Gastrocnemius medialis (tissue), 4 donors: ENCODE data around the gene RPS6KA2. TPM values are rescaled to one million over a fixed set of nuclear protein-coding genes. Genes with fewer than 3 reads are reported as not detected.

Experiments used
- ATAC-seq, 2 donors: fragments of 150-250 bp; one replicate each; pipeline ENCODE4 v1.9.1; 2016
- DNase-seq, 2 donors: peaks; one replicate each; pipeline ENCODE4 v3.0.0-alpha.2; 2019
- H3K27ac ChIP-seq, 4 donors: fragments of 200-600 bp; sonication (generic); 1 replicate in 1 of 4; 2 replicates in 3 of 4; pipeline ENCODE4 v1.5.1; 2016 to 2018; ENCODE audit warnings: mild to moderate bottlenecking in 2 of 4, moderate library complexity in 1 of 4
- H3K27me3 ChIP-seq, 3 donors: fragments of 200-600 bp; sonication (generic) in 2 of 3; 1 replicate in 1 of 3; 2 replicates in 2 of 3; pipeline versions ENCODE4 v1.5.1 to v1.6.0; 2016 to 2019; ENCODE audit warnings: mild to moderate bottlenecking in 1 of 3, moderate library complexity in 1 of 3
- H3K36me3 ChIP-seq, 2 donors: fragments of 200-600 bp; sonication (generic) in 1 of 2; one replicate each; pipeline ENCODE4 v1.5.1; 2017 to 2018
- H3K4me1 ChIP-seq, 2 donors: fragments of 200-600 bp; sonication (generic) in 1 of 2; one replicate each; pipeline ENCODE4 v1.5.1; 2016 to 2017; ENCODE audit warnings: mild to moderate bottlenecking in 2 of 2
- H3K4me3 ChIP-seq, 4 donors: fragments of 200-600 bp; sonication (generic) in 3 of 4; 1 replicate in 1 of 4; 2 replicates in 3 of 4; pipeline ENCODE4 v1.5.1; 2016 to 2019; ENCODE audit warnings: mild to moderate bottlenecking in 2 of 4
- H3K9me3 ChIP-seq, 3 donors: fragments of 200-600 bp; sonication (generic) in 2 of 3; 1 replicate in 1 of 3; 2 replicates in 2 of 3; pipeline ENCODE4 v1.5.1; 2016 to 2019
- POLR2A ChIP-seq, 2 donors: fragments of 450-650 bp; IDR thresholded peaks; one replicate each; pipeline ENCODE4 v1.6.1; 2017; ENCODE audit warnings: antibody characterized with exemption in 2 of 2, mild to moderate bottlenecking in 2 of 2, moderate library complexity in 2 of 2
- in situ Hi-C, 4 donors: fragments of 200-750 bp; cut with MboI; loops; one replicate each; pipeline versions ENCODE4 v1.15.0 to v1.8.0; 2017; ENCODE audit warnings: low sequenced_read_pairs in 4 of 4
- intact Hi-C: fragments of 100-400 bp; cut with DNase I; formaldehyde crosslinking; loops from one replicate; pipeline ENCODE4 v1.15.1; 2023; ENCODE audit warnings: low total_unique reads
- total RNA-seq, 4 donors: library from RNA; depleted of rRNA; stranded (reverse); fragments of >200 nt; gene quantifications; one replicate each; pipeline versions ENCODE4 v1.1.0 to v1.2.3, GENCODE V29; 2016
- TF ChIP-seq, protein P1 (sequence below), 5 experiments: fragments of 450-650 bp in 3 of 5; fragments of 200-600 bp in 2 of 5; sonication (generic) in 2 of 5; IDR thresholded peaks in 4 of 5; conservative IDR thresholded peaks in 1 of 5; 1 replicate in 4 of 5; 2 replicates in 1 of 5; pipeline ENCODE4 v1.5.1; 2016 to 2019; ENCODE audit warnings: antibody characterized with exemption in 5 of 5, mild to moderate bottlenecking in 3 of 5, moderate library complexity in 3 of 5

RPS6KA2 gene
- total RNA-seq, 4 donors from 2014 or later = 18.7 to 35.7 (median 27.4) TPM

DNA sequence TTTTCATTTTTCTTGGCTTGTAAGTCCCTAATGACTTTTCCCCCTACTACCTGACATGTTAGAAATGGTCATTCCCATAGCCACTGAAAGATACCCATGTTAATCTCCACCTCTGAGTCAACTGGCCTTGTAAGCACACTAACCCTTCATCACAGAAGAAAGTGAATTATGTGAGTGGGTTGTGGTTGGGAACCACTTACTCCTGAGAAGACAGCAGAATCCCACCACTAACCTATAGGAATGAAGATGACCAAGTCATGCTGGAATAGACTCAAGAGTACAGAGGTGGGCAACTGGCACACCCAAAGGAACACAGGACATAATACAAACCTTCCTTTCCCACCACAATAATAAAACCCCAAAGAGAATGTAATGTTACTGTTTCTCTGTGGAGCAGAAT is 70.7 kb downstream of the RPS6KA2 start:
- intact Hi-C loops (loop anchor here (2.0 to 5.0 kb wide), 2 partner anchors 78 to 174 kb away; partner anchors contain the start of gene MPC1), in situ Hi-C loops (loop anchor here in 1 of 4 donors (10.0 kb wide), 1 partner anchor 78 kb away; no protein-coding TSS in a partner anchor)
- Histone ChIP-seq H3K27ac (peak overlapping the region; percentile 86 to 91 (median 86)), H3K36me3 (no peaks in the 10 kb centered on the region), H3K4me1 (peaks cover 33 to 64% of the 10 kb centered on the region in 2 donors), H3K9me3 (no peaks in the 10 kb centered on the region), H3K27me3 (no peaks in the 10 kb centered on the region), H3K4me3 (no peak overlapping the region)
- ATAC-seq (no peak), DNase-seq (no peak)
- TF ChIP-seq POLR2A (IDR thresholded peaks at IDR 0.05) = no peak
- TF ChIP-seq, protein P1, sequence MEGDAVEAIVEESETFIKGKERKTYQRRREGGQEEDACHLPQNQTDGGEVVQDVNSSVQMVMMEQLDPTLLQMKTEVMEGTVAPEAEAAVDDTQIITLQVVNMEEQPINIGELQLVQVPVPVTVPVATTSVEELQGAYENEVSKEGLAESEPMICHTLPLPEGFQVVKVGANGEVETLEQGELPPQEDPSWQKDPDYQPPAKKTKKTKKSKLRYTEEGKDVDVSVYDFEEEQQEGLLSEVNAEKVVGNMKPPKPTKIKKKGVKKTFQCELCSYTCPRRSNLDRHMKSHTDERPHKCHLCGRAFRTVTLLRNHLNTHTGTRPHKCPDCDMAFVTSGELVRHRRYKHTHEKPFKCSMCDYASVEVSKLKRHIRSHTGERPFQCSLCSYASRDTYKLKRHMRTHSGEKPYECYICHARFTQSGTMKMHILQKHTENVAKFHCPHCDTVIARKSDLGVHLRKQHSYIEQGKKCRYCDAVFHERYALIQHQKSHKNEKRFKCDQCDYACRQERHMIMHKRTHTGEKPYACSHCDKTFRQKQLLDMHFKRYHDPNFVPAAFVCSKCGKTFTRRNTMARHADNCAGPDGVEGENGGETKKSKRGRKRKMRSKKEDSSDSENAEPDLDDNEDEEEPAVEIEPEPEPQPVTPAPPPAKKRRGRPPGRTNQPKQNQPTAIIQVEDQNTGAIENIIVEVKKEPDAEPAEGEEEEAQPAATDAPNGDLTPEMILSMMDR (IDR thresholded peaks at IDR 0.05 in 4 of 5, conservative IDR thresholded peaks at IDR 0.05 in 1 of 5) = no peak

DNA sequence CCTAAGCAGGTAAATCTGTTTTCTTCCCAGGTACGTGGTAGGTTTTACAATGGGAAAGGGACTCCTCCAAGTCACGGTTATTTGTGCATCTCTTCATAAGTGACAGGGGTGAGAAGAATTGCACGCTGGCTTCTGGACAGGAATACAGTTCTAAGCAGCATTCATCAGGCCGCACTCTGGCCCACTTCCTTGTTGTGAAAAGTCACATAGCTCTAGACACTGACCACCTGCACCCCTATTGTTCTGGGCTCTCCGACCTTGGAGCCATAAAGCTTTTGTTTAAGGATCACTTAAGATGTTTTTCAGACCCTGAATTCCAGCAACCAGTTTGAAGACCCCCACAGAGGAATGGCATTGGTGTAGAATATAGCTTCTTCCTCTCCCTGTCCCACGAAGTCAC is 72.0 kb downstream of the RPS6KA2 start:
- Histone ChIP-seq H3K27ac (peak overlapping the region; percentile 86 to 91 (median 86)), H3K36me3 (no peaks in the 10 kb centered on the region), H3K4me1 (peaks cover 28 to 59% of the 10 kb centered on the region in 2 donors), H3K27me3 (no peaks in the 10 kb centered on the region), H3K9me3 (no peaks in the 10 kb centered on the region), H3K4me3 (no peak overlapping the region)
- in situ Hi-C loops = loop anchor here in 1 of 4 donors (10.0 kb wide), 1 partner anchor 80 kb away; no protein-coding TSS in a partner anchor
- TF ChIP-seq, protein P1 (IDR thresholded peaks at IDR 0.05 in 4 of 5, conservative IDR thresholded peaks at IDR 0.05 in 1 of 5) = no peak
- TF ChIP-seq POLR2A (IDR thresholded peaks at IDR 0.05) = no peak
- DNase-seq (no peak), ATAC-seq (no peak)
- intact Hi-C loops = loop anchor here (5.0 kb wide), 1 partner anchor 173 kb away; the partner anchor contains the start of gene MPC1

DNA sequence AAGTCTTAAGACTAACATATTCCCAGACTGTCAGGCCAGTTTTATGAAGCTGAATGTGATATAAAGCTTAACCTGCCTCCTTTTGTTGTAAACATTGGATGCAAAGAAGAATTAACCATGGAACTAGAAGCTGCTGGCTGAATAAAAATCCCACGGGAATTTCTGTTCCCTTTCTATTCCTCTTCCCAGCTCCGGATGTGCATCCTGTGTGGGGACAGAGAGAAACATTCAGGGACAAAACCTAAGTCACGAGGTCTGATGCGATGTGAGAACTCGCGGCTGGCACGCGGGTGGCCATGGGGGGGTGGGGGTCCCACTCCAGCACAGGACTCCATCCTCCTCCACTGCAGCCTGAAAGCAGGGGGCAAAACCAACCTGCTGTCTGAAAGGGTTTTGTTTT is 72.7 kb downstream of the RPS6KA2 start:
- TF ChIP-seq, protein P1 (IDR thresholded peaks at IDR 0.05 in 4 of 5, conservative IDR thresholded peaks at IDR 0.05 in 1 of 5) = no peak
- no peak for TF ChIP-seq POLR2A (IDR thresholded peaks at IDR 0.05)
- in situ Hi-C loops (loop anchor here in 1 of 4 donors (10.0 kb wide), 1 partner anchor 80 kb away; no protein-coding TSS in a partner anchor), intact Hi-C loops (no loop called here)
- H3K4me1 ChIP-seq = peaks cover 28 to 59% of the 10 kb centered on the region in 2 donors
- DNase-seq (no peak), ATAC-seq (no peak)
- H3K27me3 ChIP-seq = no peaks in the 10 kb centered on the region
- no peak overlapping the region for H3K4me3 ChIP-seq
- H3K36me3 ChIP-seq = no peaks in the 10 kb centered on the region
- H3K9me3 ChIP-seq = no peaks in the 10 kb centered on the region
- H3K27ac ChIP-seq = peak overlapping the region; percentile 86 to 91 (median 86)

DNA sequence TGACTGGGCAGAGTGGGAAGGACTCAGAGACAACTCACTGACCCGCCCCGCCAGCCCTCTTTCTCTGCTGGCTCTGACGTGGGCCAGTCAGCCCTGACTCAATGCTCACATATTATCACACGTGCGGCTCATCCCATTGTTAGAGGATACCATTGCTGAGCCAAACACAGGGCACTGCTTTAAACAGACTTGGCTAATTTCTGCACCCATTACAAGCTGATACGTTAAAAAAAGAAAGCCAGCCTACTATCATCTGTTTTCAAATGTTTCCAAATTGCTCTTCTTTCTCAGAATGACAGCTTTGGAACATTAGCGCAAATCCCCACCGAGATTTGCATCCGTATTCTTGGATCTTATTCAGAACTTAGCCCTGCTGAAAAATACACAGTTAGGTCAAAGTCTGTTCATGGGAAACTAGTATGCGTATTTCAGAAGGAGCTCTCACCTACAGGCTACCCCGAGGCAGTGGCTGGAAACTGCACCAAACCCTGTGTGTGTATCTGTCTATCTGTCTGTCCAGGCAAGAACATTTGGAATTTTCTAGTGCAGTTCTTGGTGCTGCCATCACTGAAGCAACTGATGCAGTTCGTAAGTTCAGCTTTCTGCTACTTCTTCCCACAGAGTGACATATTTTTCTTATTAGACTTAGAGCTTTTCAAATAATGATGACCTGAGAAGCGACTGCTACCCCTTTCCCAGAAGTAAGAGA is 73.3 kb downstream of the RPS6KA2 start:
- peak overlapping the region; percentile 86 to 91 (median 86) for H3K27ac ChIP-seq
- DNase-seq (peak; percentile 37 to 52), ATAC-seq (no peak)
- H3K4me3 ChIP-seq = no peak overlapping the region
- H3K4me1 ChIP-seq = peaks cover 28 to 56% of the 10 kb centered on the region in 2 donors
- H3K27me3 ChIP-seq = no peaks in the 10 kb centered on the region
- intact Hi-C loops = no loop called here
- TF ChIP-seq, protein P1 (IDR thresholded peaks at IDR 0.05 in 4 of 5, conservative IDR thresholded peaks at IDR 0.05 in 1 of 5) = no peak
- TF ChIP-seq POLR2A (IDR thresholded peaks at IDR 0.05) = no peak
- H3K36me3 ChIP-seq = no peaks in the 10 kb centered on the region
- in situ Hi-C loops = loop anchor here in 1 of 4 donors (10.0 kb wide), 1 partner anchor 81 kb away; no protein-coding TSS in a partner anchor
- no peaks in the 10 kb centered on the region for H3K9me3 ChIP-seq
